ENCODE results near the gene MOAP1.
"Not testable (repeated sequence)": the region's sequence is repeated elsewhere in the genome, so short reads cannot be mapped to it uniquely, and the experiment has no call there.

Gene MOAP1

DNA sequence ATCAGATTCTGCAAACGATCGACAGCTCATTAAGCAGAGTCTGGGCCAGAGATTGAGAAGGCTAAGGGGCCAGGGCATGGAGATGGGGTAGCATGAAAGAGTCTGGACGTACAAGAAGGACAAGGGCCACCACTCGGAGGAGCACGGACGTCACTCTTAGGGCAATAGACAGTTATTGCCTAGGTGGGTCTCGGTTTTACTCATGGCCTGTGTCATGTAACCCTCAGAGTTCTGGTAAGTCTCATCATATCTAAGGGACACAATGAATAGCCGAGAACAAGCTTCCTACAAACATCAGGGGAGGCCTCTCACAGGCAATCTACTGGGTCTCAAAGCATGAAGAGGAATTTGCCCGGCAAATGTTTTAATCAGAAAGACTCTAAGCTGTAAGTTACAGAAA is 38.6 kb downstream of the MOAP1 start:
- H3K27ac Mint-ChIP-seq: no peak overlapping the region
- H3K4me1 Mint-ChIP-seq (ENCODE audit: low read depth): peaks cover 6% of the 10 kb centered on the region
- no peaks in the 10 kb centered on the region for H3K36me3 Mint-ChIP-seq (ENCODE audit: low read depth)
- H3K4me3 Mint-ChIP-seq: no peak overlapping the region
- DNase-seq (ENCODE audit: low spot score): no peak
- H3K9me3 Mint-ChIP-seq: no peaks in the 10 kb centered on the region
- no peaks in the 10 kb centered on the region for H3K27me3 Mint-ChIP-seq (ENCODE audit: low read depth)

- H3K36me3 Mint-ChIP-seq (ENCODE audit: low read depth): no peaks in the 10 kb centered on the region
- DNase-seq (ENCODE audit: low spot score): no peak
- H3K27ac Mint-ChIP-seq: no peak overlapping the region
- no peaks in the 10 kb centered on the region for H3K27me3 Mint-ChIP-seq (ENCODE audit: low read depth)
- no peaks in the 10 kb centered on the region for H3K9me3 Mint-ChIP-seq
- no peak overlapping the region for H3K4me3 Mint-ChIP-seq
- peaks cover 2% of the 10 kb centered on the region for H3K4me1 Mint-ChIP-seq (ENCODE audit: low read depth)
Observed at GRCh38 chr14:93142854-93143652, 41.6 kb downstream of the MOAP1 start.

DNA sequence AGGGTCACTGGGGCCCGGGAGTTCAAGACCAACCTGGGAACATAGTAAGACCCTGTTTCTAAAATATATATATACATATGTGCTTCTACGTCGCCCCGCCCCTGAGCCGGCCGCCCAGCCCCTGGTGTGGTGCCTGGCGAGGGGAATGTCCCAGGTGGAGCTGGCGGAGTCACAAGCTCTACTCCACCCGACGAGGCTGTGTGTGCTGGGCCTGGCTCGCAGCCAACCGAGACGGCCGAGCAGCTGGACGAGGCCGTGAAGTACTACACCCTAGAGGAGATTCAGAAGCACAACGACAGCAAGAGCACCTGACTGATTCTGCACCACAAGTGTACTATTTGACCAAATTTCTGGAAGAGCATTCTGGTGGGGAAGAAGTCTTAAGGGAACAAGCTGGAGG is 46.8 kb downstream of the MOAP1 start:
- H3K9me3 Mint-ChIP-seq: no peaks in the 10 kb centered on the region

DNA sequence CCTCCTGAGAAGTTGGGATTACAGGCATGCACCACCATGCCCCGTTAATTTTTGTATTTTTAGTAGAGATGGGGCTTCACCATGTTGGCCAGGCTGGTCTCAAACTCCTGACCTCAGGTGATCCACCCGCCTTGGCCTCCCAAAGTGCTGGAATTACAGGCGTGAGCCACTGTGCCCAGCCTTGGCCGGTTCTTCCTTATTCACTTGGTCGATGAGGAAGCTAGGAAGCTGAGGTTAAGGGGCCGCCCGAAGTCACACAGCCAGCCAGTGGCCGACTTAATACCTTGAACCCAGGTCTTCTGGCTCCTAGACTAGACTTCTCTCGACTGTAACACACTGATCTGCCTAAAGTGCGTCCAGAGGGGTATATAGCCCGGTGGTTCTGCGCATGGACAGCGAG is 48.2 kb downstream of the MOAP1 start:
- DNase-seq (ENCODE audit: low spot score); H3K27me3 Mint-ChIP-seq (ENCODE audit: low read depth); H3K36me3 Mint-ChIP-seq (ENCODE audit: low read depth); H3K27ac Mint-ChIP-seq; H3K4me1 Mint-ChIP-seq (ENCODE audit: low read depth); H3K9me3 Mint-ChIP-seq; H3K4me3 Mint-ChIP-seq: not testable (repeated sequence)

More for the DNA sequence above, 46.8 kb downstream of the MOAP1 start:
- Mint-ChIP-seq H3K4me3 (no peak overlapping the region), H3K27ac (no peak overlapping the region), H3K4me1 (ENCODE audit: low read depth) (peaks cover 2% of the 10 kb centered on the region), H3K27me3 (ENCODE audit: low read depth) (no peaks in the 10 kb centered on the region), H3K36me3 (ENCODE audit: low read depth) (no peaks in the 10 kb centered on the region)
- DNase-seq (ENCODE audit: low spot score): no peak

GRCh38 chr14:93136009-93136408 is 48.7 kb downstream of the MOAP1 start:
- Mint-ChIP-seq H3K9me3 (no peaks in the 10 kb centered on the region), H3K36me3 (ENCODE audit: low read depth) (no peaks in the 10 kb centered on the region), H3K27ac (no peak overlapping the region), H3K4me3 (no peak overlapping the region), H3K4me1 (ENCODE audit: low read depth) (peaks cover 2% of the 10 kb centered on the region), H3K27me3 (ENCODE audit: low read depth) (no peaks in the 10 kb centered on the region)
- DNase-seq (ENCODE audit: low spot score): no peak

DNA sequence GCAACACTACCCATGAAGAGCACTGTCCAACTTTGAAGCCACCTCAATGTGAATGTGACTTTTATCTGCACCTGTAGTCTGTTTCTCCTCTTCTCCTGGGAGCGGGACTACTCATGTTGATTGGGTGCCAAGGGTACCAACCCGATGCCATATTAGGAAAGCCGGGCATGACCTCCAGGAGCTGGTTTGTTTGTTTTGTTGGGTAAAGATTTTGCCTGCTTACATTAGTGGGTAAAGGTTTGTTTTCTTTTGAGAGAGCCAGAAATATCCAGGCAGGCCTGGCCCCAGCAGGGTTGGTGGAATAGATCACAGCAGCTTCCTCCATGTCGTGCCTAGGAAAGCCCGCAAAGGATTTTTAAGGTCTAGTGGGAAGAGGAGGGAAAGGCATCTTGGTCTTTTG is 49.3 kb downstream of the MOAP1 start:
- no peak for DNase-seq (ENCODE audit: low spot score)
- Mint-ChIP-seq H3K27ac (no peak overlapping the region), H3K9me3 (no peaks in the 10 kb centered on the region), H3K4me3 (no peak overlapping the region), H3K36me3 (ENCODE audit: low read depth) (no peaks in the 10 kb centered on the region), H3K27me3 (ENCODE audit: low read depth) (no peaks in the 10 kb centered on the region), H3K4me1 (ENCODE audit: low read depth) (peaks cover 2% of the 10 kb centered on the region)

GRCh38 chr14:93133464-93133863 is 51.2 kb downstream of the MOAP1 start:
- H3K27ac Mint-ChIP-seq: no peak overlapping the region
- no peaks in the 10 kb centered on the region for H3K36me3 Mint-ChIP-seq (ENCODE audit: low read depth)
- H3K4me3 Mint-ChIP-seq: no peak overlapping the region
- H3K27me3 Mint-ChIP-seq (ENCODE audit: low read depth): peaks cover 3% of the 10 kb centered on the region
- H3K9me3 Mint-ChIP-seq: no peaks in the 10 kb centered on the region
- DNase-seq (ENCODE audit: low spot score): no peak
- no peaks in the 10 kb centered on the region for H3K4me1 Mint-ChIP-seq (ENCODE audit: low read depth)

DNA sequence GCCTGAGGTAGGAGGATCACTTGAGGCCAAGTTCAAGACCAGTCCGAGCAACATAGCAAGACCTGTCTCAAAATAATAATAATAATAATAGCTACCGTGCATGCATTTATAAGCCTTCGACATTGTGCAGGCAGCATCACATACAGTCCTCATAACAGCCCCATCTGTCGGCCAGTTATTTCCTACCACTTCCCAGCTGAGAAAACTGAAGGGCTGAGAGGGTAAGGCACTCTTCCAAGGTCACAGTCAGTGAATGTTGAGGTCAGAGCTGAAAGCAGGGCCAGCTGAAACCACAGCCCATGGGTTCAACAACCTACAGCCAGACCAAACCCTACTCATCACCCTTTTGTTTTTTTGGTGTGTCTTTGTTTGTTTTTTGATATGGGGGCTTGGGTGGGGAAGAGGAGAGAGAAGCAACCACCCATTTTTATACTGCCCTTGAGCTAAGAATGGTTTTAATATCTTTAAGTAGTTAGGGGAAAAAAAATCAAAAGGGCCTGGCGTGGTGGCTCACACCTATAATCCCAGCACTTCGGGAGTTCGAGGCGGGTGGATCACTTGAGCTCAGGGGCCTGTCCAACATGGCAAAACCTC is 52.1 kb downstream of the MOAP1 start:
- Mint-ChIP-seq H3K4me1 (ENCODE audit: low read depth) (no peaks in the 10 kb centered on the region), H3K27me3 (ENCODE audit: low read depth) (peaks cover 6% of the 10 kb centered on the region), H3K4me3 (no peak overlapping the region), H3K9me3 (no peaks in the 10 kb centered on the region), H3K36me3 (ENCODE audit: low read depth) (no peaks in the 10 kb centered on the region), H3K27ac (no peak overlapping the region)
- no peak for DNase-seq (ENCODE audit: low spot score)

Measured in T-helper 2 cell treated with Interferon-gamma antibody and Interleukin-4, amounts not matched to agents 5 μg/mL and 100 μg/mL, for 36 hours (primary cell).